Measurements from ENCODE around the gene OR52I1.

The OR52I1 gene

DNA sequence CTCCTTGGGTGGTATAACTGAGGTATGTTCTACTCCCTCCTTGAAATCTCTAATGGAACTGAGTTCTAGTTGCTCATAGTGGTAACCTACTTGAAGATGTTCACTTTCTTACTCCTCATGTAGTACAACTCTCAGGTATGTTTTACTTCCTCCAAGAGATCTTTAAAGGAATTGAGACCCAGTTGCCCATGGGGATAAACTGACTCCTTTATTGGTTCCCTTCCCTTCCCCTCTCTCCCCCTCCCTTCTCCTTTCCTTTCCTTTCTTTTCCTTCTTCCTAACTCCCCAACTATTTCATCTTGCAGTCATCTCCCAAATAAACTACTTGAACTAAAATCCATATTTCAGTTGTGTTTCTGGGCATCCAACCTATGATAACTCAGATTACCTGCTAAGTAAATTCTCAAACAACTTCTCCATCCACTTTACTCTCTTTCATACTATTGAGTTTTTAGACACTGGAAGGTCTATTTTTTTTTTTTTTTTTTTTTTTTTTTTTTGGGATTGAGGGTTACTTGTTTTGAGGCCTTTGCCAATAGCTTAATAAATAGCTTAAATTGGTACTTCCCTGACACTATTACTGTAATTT is 22.1 kb downstream of the OR52I1 start:
- no peak for DNase-seq

DNA sequence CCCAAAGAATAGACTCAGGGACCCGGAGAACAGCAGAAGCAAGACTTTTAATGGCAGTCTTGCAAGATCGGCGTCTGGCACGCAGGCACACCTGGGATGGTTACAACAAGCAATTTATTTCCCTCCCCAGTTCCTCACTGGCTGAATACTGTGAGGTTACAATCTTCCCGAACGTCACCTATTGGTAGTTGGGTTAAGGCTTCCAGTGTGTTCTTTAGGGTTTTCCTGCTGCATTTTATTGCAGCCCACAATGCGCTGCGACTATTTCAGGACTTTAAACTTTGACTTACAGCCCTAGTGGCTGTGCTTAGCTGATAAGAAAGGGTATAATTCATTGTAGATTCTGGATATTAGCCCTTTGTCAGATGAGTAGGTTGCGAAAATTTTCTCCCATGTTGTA is 25.7 kb downstream of the OR52I1 start:
- DNase-seq, result no peak

DNA sequence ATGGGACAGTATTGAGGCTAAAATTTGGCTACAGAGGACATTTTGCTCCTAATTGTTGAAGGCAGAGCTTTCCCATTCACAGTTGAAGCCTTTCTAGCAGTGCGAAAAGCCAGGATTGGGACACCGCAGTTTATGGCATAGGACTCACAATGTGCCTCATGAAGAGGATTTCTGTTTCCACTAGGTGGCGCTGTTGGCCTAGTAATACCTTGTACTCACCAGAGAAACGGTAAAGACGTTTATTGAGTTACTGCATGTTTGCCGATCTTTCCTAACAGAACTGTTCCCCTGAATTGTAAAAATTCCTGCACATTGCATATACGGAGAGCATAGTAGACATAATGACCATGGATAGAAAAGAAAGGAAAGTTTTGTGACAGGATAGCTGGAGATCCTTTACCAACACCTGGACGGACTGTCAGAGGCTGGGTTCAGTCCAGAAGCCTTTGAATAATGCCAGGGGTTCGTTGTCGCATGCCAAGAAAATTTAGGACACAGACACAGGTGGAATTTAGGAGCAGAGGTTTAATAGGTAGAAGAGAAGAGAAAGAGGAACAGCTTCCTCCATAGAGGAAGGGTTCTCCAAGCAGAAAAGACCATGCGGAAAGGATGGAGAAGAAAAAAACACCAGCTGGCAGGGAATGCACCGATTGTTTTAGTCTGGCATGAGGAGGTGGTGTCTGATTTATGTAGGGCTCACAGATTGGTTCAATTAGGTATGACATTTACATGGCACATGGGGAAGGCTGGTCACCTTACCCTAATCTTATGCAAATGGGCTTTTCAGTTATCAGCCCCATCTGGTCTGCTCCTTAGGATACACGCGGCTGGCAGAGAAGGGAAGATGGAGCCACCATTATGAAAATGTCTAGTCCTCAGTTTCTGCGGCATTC is 32.6 kb downstream of the OR52I1 start:
- DNase-seq, result peak; percentile 85

DNA sequence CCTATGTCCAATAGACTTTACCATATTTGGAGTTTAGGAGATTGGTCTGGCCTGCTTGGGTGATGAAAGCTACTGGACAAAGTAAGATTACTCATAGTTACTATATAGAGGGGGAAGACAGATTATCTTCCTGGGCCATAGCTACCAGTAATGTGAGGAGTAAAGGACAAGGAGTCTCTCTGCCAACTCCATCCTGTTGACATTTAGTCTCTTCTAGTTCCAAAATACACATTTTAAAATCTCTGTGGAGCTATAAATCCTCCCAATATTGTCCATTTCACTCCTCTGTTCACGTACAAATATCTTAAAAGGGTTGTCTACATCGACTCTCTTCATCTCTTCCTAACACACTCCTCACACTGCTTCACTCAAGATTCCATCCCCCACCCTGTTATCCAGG is 42.3 kb downstream of the OR52I1 start:
- DNase-seq, result no peak

DNA sequence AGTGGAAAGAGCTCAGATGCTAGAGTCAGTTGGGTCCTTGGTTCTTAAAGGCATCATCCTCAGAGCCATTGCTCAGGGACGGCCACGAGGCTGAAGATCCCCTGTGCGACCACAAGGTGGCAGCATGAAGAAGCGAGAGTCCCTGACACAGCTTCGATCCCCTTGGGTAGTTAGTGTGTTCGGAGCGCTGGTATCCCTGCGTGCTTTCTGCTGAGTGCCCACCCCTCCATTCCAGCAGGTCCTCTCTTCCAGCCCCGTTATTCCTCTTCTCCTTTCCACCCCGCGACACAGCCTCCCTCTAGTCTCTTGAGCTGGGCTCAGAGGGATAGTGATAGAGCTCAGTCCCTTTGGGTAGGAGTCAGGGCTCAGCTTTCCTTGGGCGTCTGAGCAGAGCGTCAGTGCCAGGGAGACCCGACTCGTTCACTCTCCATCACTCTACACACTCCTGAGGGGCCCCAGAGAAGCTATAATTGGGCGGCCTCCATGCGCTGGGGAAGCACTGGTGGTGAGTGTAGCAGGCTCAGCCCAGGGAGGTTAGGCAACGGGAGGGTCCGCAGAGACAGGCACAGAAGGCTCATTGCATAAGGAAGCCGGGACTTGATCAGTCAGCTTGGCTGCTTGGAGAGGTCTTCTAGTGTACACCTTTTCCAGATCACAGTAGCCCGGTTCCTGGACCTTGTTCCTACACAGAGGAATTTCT is 43.3 kb downstream of the OR52I1 start, which contains the start of gene OR51D1:
OR51D1 (plus strand) TSS at position 516 of the 700 bp plus-strand sequence. CDS start 2,314 bp downstream, outside the sequence.
- DNase-seq, result peak; percentile 94

DNA sequence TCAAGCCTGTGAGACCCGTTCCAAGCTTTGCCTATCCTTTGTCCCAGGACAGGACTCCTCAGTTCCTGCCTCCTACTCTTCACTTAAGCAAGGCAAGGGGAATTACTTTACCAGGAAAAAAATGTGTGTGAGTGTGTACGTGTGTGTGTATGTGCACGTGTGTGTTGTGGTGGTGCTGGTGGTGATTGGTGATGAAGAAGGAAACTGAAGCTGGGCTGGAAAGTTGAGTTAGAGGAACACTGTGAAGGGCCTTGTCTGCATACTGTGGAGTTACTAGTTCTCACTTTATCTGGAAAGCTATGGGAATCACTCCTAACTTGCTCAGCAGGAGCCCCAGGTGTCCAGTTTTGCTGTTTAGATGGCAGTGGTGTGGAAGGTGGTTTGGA is 43.8 kb downstream of the OR52I1 start:
- no peak for DNase-seq

DNA sequence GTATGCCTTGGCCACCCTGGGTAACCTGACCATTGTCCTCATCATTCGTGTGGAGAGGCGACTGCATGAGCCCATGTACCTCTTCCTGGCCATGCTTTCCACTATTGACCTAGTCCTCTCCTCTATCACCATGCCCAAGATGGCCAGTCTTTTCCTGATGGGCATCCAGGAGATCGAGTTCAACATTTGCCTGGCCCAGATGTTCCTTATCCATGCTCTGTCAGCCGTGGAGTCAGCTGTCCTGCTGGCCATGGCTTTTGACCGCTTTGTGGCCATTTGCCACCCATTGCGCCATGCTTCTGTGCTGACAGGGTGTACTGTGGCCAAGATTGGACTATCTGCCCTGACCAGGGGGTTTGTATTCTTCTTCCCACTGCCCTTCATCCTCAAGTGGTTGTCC is 46.1 kb downstream of the OR52I1 start:
- no peak for DNase-seq

DNA sequence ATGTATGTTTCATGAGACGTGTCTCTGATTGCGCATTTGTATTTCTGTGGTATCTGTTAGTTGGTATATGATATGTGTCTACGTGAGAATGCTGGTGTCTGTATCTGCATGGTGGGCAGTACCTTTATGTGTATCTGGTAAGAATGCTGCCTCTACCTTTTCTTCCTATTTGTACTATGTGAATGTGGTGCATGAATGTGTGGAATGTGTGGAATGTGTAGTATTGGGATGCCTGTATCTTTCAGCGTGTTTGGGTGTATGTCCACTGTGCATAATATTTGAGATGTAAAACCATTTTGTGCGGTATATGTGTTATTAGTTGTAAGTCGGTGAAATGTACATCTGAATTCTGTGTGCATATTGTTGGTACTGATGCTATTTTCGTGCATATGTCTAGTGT is 47.7 kb downstream of the OR52I1 start:
- no peak for DNase-seq

DNA sequence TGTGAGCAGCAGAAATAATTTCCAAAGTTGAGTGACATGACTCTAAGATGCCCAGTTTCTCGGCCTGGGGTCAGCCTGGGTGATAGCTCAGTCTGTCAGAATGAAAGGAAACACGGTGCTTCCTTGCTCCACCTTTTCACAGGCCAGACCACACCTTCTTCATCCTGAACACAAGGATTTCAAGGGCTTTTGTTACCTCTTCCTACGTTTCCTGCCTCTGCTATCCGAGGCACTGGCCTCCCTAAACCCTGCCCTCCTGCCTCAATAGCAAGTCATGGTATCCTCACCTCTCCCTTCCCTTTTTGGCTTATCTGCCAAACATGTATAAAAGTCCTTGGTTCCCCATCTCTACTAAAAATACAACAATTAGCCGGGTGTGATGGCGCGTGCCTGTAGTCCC is 48.2 kb downstream of the OR52I1 start:
- DNase-seq, result no peak

DNA sequence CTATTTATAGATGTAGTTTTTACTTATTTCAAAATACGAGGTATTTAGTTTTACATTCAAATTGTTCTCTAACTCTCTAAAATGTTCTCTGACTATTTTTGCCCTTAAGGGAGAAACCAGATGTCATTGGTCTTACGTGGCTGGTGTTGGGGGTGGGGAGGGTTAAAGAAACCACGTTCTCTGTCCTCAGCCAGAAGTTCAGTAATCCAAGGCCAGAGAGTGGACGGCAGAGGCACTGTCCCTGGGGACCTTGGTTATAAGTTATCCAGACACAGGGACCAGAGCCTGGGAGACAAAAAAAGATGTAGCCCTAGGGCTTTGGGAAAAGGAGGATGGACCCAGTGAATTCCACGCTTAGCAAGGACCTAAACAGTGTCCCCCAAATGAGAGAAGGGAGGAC is 49.2 kb downstream of the OR52I1 start:
- no peak for DNase-seq

DNA sequence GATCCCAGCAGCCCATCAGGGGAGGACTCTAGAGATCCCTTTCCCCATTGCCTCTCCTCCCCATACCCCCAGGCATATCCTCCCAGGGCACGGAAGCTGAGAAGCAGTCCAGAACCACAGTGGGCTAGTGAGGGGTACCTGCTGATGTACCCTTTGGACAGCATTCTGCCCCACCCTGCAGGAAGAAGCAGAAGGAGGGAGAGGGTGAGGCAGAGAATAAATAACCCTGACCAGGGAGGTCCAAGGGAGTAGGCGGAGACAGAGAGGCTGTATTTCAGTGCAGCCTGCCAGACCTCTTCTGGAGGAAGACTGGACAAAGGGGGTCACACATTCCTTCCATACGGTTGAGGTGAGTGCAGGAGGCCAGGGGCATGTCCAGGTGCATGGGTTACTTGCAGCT is 49.8 kb downstream of the OR52I1 start, which contains the start of gene OR51E1:
OR51E1 (plus strand) TSS at position 301 of the 400 bp plus-strand sequence. CDS start 8,545 bp downstream, outside the sequence.
- no peak for DNase-seq

DNA sequence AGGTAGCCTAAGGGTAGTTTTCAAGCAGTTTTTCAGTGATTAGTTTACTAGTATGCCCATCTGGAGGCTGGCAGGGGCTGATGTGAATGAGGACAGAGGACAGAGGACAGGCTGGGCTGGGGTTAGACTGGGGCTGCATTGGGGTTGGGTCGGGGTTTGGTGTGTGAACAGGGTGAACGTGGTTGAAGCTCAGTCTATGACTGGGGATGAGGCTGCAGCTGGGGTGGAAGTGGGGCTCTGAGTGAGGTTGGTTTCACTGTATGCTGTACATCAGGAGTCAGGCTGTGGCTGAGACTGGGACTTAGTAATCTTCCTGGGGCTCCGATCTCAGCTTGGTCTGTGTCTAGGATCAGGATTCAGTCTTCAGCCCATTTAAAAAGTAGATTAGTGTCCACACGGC is 50.4 kb downstream of the OR52I1 start:
- no peak for DNase-seq
